Body of pancreas (tissue), 4 donors: ENCODE measurements around the gene RBM47.

ENCODE experiments used
- CTCF ChIP-seq, 7 experiments: fragments of 450-650 bp in 4 of 7; fragments of 200-600 bp in 3 of 7; sonication (generic) in 3 of 7; IDR thresholded peaks; one replicate each; pipeline ENCODE4 v1.5.1; 2016 to 2019; ENCODE audit warnings: antibody characterized with exemption in 7 of 7
- POLR2A ChIP-seq, 3 donors: fragments of 450-650 bp; IDR thresholded peaks; one replicate each; pipeline ENCODE4 v1.6.1; 2016; ENCODE audit warnings: antibody characterized with exemption in 3 of 3, mild to moderate bottlenecking in 2 of 3

DNA sequence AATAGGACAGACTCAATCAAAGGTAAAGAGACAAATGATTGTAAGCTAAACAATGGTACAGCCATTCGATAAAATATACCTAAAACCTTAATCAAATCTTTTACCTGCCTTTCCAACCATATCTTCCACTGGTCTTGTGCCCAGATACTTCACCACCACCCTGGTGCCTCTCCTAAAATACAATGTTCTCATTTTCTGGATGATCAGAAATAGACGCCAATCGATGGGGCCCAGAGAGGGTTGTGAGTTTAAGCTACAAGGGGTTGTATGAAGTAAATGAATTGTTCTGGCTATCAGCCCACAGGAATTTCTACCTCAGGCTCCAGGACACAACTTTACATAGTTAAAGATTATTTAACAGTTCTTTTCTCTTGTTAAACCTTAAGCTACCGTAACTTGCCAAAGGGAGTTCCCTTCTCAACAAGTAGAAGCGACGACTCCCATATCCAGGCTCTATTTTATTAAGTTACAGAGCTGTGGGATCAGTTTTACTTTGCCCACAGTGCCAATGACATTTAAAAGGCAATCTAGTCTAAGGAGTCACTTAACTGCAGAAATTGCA, 195.5 kb downstream of the RBM47 start:
- TF ChIP-seq CTCF (IDR thresholded peaks at IDR 0.05) (no peak), POLR2A (IDR thresholded peaks at IDR 0.05) (no peak)
